Progenitor cell of endocrine pancreas (in vitro differentiated cells): ENCODE data around the gene PLEKHO2. TPM values are rescaled to one million over a fixed set of nuclear protein-coding genes. Genes with fewer than 3 reads are reported as not detected.
"Not testable (repeated sequence)": the region's sequence is repeated elsewhere in the genome, so short reads cannot be mapped to it uniquely, and the experiment has no call there.

Experiments
- DNase-seq: peaks from one replicate; pipeline ENCODE4 v3.0.0; 2021; ENCODE audit warnings: low spot score; ENCODE audit not compliant: unreplicated experiment
- H3K27ac Mint-ChIP-seq: 2 replicates; pipeline ENCODE4 v1.8.0; 2021; ENCODE audit warnings: mild to moderate bottlenecking, moderate library complexity, mixed read lengths
- H3K27me3 Mint-ChIP-seq: 2 replicates; pipeline ENCODE4 v1.8.0; 2021; ENCODE audit warnings: mixed read lengths
- H3K36me3 Mint-ChIP-seq: 2 replicates; pipeline ENCODE4 v1.8.0; 2022; ENCODE audit warnings: mixed read lengths; ENCODE audit not compliant: insufficient read depth
- H3K4me1 Mint-ChIP-seq: 2 replicates; pipeline ENCODE4 v1.8.0; 2021; ENCODE audit warnings: low read depth, mixed read lengths
- H3K4me3 Mint-ChIP-seq: 2 replicates; pipeline ENCODE4 v1.8.0; 2021; ENCODE audit warnings: low read depth, mild to moderate bottlenecking, moderate library complexity, mixed read lengths
- H3K9me3 Mint-ChIP-seq: 2 replicates; pipeline ENCODE4 v1.8.0; 2021; ENCODE audit warnings: low read depth, mixed read lengths
- CTCF ChIP-seq: fragments of 200-600 bp; sonication (generic); IDR thresholded peaks from one replicate; pipeline ENCODE4 v1.5.0; 2021; ENCODE audit warnings: antibody characterized with exemption, mild to moderate bottlenecking; ENCODE audit not compliant: unreplicated experiment
- total RNA-seq: library from RNA; stranded (reverse); gene quantifications from 2 replicates; pipeline ENCODE4 v1.2.1, GENCODE V29; 2021

The PLEKHO2 gene
- total RNA-seq, 1 donor from 2014 or later = 9.6 TPM

DNA sequence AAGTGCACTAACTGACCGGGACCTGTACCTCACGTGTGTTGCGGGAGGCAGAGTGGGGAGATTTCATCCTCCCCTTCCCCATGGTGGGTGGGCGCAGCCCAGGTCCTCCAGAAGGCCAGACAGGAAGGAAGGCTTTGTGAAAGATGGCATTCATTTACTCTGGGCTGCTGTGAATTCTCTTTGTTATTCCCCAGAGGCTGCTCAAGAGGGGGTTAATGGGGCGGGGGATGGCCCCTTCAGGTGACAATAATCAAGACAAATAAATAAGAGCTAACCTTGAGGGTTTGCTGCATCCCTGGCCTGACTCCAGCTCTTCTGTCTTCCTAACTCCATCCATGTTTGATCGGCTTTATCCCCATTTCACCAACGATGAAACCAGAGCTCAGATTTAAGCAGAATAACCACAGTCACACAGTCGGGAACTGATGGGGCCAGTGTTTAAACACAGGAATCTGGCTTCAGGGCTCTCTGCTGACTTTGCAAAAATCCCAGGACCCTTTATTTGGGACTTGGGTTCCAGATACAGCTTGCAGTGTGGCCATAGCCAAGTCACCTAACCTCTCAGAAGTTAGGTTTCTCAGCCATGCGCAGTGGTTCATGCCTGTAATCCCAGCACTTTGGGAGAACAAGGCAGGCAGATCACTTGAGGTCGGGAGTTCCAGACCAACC lies 32.8 kb upstream of the PLEKHO2 start:
- no peak for DNase-seq
- peaks cover 12% of the 10 kb centered on the region for H3K27me3 Mint-ChIP-seq
- no peak for TF ChIP-seq CTCF
- no peaks in the 10 kb centered on the region for H3K9me3 Mint-ChIP-seq
- no peak overlapping the region for H3K4me3 Mint-ChIP-seq
- no peaks in the 10 kb centered on the region for H3K36me3 Mint-ChIP-seq
- H3K4me1 Mint-ChIP-seq = peaks cover 4% of the 10 kb centered on the region
- H3K27ac Mint-ChIP-seq = no peak overlapping the region

DNA sequence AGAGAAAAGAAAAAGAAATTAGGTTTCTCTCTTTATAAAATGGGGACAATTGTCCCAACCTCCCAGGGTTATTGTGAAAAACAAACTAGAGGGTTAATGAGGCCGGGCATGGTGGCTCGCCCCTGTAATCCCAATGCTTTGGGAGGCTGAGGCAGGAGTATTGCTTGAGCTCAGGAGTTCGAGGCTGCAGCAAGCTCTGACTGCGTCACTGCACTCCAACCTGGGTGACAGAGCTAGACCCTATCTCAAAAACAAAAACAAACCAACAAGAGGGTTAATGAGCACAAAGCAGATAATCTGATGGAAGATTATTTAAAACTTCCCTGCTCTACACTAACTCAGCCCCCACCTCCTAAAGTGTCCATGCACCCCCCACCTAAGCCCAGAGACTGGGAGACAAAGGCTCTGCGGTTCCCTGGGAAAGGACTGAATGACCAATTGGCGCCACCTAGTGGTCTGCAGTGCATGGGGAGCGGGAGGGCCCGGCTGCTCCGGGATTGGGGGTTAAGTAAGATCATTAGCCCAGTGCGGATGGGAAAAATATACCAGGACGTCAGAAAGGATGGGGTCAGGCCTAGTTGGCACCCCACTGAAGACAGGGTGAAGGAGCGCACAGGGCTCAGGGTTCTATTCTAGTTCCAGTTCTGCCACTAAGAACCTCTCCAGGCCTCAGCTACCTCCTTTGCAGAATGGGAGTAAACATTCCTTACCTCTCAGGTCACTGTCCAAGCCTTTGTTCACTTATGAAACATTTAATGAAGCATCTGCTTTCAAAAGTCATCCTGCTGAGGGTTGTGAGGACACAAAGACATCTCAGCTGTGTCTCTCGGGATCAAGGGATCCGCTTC lies 31.8 kb upstream of the PLEKHO2 start:
- Mint-ChIP-seq H3K4me3 (no peak overlapping the region), H3K9me3 (no peaks in the 10 kb centered on the region), H3K36me3 (no peaks in the 10 kb centered on the region), H3K27ac (no peak overlapping the region), H3K27me3 (peaks cover 12% of the 10 kb centered on the region), H3K4me1 (peaks cover 4% of the 10 kb centered on the region)
- TF ChIP-seq CTCF = peak; percentile 89
- DNase-seq = peak; percentile 76

DNA sequence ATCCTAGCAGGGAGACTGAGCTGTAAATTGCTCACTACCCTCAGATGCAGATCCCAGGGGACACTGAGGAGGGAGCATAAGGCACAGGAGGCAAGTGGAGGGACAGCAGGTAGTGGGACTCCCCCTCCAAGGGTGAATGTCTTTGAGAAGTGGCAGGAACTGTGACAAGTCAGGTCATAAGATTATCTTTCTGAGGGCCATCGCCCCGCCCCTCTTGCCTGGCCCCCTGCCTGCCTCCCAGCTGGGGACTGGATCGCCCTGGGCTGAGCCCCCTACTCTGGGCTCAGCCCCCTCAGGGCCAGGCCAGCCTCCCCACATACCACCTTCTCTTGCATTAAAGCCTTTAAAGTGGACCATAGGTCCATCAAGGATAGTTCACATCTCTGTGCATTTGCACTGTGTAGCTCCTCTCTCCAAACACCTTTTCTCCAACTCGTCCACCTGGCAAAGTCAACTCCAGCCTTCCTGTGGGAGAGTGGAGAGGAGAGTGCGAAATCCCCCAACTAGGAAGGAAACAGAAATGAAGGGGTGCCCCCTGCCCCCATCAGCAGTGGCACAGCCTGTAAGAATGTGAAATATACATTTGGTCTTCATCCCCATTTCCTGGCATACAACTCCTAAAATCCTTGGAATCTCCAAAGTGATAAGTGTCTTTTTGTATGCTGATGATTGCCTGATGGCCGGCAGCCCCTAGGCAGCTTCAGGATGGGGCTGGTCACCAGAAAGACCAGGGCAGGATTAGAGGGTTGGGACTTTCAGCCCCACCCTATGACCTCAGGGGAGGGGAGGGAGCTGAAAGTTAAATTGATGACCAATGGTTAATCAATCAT lies 31.0 kb upstream of the PLEKHO2 start:
- H3K4me1 Mint-ChIP-seq = peaks cover 4% of the 10 kb centered on the region
- TF ChIP-seq CTCF = no peak
- H3K27ac Mint-ChIP-seq = no peak overlapping the region
- no peaks in the 10 kb centered on the region for H3K36me3 Mint-ChIP-seq
- no peak overlapping the region for H3K4me3 Mint-ChIP-seq
- H3K27me3 Mint-ChIP-seq = peaks cover 12% of the 10 kb centered on the region
- no peak for DNase-seq
- H3K9me3 Mint-ChIP-seq = no peaks in the 10 kb centered on the region

DNA sequence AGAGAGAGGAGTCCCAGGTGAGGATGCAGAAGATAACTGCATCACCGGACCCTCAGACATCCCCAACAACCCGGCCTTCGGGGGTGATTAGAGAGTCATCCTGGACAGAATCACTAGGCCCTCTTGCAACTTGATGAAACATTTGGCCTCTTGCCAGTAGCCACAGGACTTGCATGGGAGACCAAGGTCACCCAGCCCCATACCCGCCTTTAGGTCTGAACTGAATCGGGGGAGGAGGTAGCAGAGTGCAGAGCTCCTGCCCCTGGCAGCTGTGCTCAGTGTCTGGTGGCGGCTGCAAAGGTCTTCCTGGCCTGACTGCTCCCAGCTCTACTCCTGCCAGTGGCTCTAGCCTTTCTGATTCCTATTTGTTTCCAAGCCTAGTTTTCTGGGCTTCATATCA lies 28.6 kb upstream of the PLEKHO2 start:
- DNase-seq = no peak
- no peak for TF ChIP-seq CTCF
- Mint-ChIP-seq H3K4me3 (no peak overlapping the region), H3K27ac (peak overlapping the region; percentile 57), H3K9me3 (no peaks in the 10 kb centered on the region), H3K4me1 (peaks cover 2% of the 10 kb centered on the region), H3K27me3 (peaks cover 8% of the 10 kb centered on the region), H3K36me3 (no peaks in the 10 kb centered on the region)

DNA sequence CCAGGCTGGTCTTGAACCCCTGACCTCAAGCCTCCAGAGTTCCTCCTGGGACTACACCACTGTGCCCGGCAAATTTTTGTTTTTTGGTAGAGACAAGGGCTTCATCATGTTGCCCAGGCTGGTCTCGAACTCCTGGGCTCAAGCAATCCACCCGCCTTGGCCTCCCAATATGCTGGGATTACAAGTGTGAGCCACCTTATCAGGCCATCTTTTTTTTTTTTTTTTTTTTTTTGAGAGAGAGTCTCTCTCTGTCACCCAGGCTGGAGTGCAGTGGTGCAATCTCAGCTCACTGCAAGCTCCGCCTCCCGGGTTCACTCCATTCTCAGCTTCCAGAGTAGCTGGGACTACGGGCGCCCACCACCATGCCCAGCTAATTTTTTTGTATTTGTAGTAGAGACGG lies 27.4 kb upstream of the PLEKHO2 start:
- not testable (repeated sequence) for H3K36me3 Mint-ChIP-seq, H3K9me3 Mint-ChIP-seq, H3K4me1 Mint-ChIP-seq, H3K27me3 Mint-ChIP-seq, H3K4me3 Mint-ChIP-seq, DNase-seq, H3K27ac Mint-ChIP-seq

DNA sequence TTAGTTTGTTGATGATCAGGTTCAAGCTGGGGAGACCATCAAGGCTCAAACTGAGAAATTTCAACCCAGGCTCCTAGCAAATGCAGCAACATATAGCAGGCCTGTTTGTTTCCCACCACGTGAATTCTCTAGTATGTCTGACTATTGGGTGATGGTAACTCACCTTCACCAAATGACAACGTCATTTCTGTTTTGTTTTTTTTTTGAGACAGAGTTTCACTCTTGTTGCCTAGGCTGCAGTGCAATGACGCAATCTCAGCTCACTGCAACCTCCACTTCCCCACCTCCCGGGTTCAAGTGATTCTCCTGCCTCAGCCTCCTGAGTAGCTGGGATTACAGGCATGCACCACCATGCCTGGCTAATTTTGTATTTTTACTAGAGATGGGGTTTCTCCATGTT lies 26.8 kb upstream of the PLEKHO2 start:
- not testable (repeated sequence) for H3K9me3 Mint-ChIP-seq, H3K36me3 Mint-ChIP-seq, H3K4me1 Mint-ChIP-seq, H3K27me3 Mint-ChIP-seq, H3K27ac Mint-ChIP-seq, H3K4me3 Mint-ChIP-seq, DNase-seq
